ENCODE data around the gene MAP3K20. TPM values are rescaled to one million over a fixed set of nuclear protein-coding genes. Genes with fewer than 3 reads are reported as not detected.
A peak's percentile ranks its signal among the peaks of the same experiment; 100 is the strongest.
"Not testable (repeated sequence)": the region's sequence is repeated elsewhere in the genome, so short reads cannot be mapped to it uniquely, and the experiment has no call there.

Gene MAP3K20
- total RNA-seq, 3 donors from 2014 or later: 5.9 to 8.6 (median 6.8) TPM

DNA sequence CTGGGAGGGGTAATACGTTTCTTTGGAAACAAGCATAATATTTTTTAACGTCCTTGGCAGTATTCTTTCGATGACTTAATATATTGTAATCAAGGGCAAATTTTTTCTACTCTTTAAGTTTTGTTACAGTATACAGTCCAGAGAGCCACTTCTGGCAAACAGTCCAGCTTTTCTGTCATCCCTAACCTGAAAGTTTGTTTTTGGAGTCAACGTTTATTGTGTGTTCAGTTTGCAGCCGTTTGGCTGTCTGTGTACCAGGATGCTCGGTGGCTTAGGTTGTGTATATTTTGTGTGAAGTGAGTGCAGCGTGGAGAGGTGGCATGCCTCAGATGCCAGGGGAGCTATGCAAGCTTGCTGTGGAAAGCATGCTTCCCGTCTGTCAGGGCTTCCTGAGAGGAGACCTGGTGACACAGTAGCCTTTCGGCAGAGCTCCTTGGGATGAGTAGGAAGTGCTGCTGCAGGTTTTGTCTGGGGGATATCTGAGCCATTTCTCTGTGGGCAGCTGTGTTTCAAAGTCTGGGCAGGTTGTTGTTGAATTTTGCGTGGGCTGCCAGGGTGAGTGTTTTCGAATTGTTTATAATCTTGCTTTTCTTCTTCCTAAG lies 14.7 kb downstream of the MAP3K20 start:
- Mint-ChIP-seq H3K4me3 (no peak overlapping the region), H3K9me3 (no peaks in the 10 kb centered on the region)
- no peak for DNase-seq

DNA sequence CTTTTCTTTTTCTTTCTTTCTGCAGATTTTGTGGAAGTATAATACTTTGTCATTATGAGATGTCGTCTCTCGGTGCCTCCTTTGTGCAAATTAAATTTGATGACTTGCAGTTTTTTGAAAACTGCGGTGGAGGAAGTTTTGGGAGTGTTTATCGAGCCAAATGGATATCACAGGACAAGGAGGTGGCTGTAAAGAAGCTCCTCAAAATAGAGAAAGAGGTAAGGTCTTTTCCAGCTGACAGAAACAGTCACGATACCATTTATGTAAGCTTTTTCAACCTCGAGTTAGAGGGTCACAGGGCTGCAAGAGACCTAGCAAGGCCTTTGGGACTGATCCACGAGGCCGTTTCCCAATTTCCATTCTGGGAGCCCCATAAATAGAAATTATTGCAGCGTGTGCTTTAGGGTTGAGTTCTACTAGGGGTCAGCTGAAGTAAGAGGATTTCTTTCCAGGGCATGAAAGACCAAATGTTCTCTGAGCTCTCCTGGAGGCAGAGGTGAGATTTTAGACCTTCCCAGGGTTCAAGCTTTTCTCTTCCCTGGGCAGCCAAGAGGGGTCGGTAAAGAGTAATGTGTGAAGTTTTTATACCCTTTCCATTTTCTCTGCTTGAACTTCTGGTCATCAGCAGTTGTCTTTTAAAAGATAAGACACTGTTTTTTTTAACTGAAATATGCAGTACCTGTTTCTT lies 15.5 kb downstream of the MAP3K20 start:
- H3K4me1 Mint-ChIP-seq (ENCODE audit: low read depth): no peaks in the 10 kb centered on the region
- peaks cover 2% of the 10 kb centered on the region for H3K27me3 Mint-ChIP-seq (ENCODE audit: low read depth)
- H3K36me3 Mint-ChIP-seq (ENCODE audit: insufficient read depth): no peaks in the 10 kb centered on the region
- H3K4me3 Mint-ChIP-seq: no peak overlapping the region
- no peak for ATAC-seq
- DNase-seq: no peak
- no peaks in the 10 kb centered on the region for H3K9me3 Mint-ChIP-seq

More for the DNA sequence above, 14.7 kb downstream of the MAP3K20 start:
- Mint-ChIP-seq H3K27me3 (ENCODE audit: low read depth) (peaks cover 2% of the 10 kb centered on the region), H3K36me3 (ENCODE audit: insufficient read depth) (no peaks in the 10 kb centered on the region), H3K4me1 (ENCODE audit: low read depth) (no peaks in the 10 kb centered on the region)
- no peak for ATAC-seq

DNA sequence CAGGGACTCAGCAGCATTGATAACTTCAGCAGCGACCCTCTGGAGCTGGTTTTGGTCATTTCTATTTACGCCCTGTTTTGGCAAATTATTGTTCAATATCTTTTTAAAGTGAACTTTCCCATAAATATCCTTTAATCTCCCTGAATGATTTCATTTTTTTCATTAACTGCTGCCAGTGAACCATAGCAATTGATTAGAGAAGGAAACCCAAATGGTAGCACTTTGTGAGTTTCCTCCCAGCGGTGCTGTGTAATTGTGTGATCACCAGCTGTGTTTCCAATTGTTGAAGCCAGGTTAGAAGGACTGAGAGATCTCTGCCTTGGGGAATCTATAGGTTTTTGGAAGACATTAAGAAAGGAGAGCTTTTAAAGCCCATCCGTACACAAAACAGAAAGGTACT lies 16.3 kb downstream of the MAP3K20 start:
- ATAC-seq: no peak
- no peak overlapping the region for H3K4me3 Mint-ChIP-seq
- H3K4me1 Mint-ChIP-seq (ENCODE audit: low read depth): no peaks in the 10 kb centered on the region

DNA sequence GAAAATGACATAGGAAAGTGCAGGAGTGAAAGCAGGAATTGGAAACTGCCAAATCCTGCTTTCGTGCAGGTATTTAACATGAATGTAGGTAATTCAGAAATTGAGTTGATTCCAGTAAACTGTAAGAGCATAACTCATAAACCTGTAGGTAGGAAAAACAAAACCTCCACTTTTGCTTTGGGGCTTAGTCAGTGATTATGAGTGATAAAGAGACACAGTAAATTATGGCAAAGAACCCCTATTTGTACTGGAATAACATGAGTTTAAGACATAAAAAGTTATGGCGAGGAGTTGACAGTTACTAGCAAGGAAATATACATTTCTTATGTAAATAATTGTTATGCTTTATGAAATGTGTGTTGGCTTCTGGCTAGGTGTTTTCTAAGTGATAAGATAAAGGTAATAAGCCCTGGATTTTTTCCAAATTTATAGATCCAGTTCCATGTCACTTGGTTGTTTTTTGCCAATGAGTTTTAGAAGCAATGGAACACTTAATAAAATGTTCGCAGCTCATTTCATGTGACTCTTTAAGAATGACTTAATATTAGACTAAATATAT lies 17.3 kb downstream of the MAP3K20 start:
- Mint-ChIP-seq H3K4me3 (no peak overlapping the region), H3K27me3 (ENCODE audit: low read depth) (peaks cover 2% of the 10 kb centered on the region), H3K36me3 (ENCODE audit: insufficient read depth) (no peaks in the 10 kb centered on the region), H3K9me3 (no peaks in the 10 kb centered on the region), H3K4me1 (ENCODE audit: low read depth) (no peaks in the 10 kb centered on the region)
- ATAC-seq: no peak
- DNase-seq: no peak

More for the DNA sequence above, 16.3 kb downstream of the MAP3K20 start:
- DNase-seq: no peak
- Mint-ChIP-seq H3K9me3 (no peaks in the 10 kb centered on the region), H3K36me3 (ENCODE audit: insufficient read depth) (no peaks in the 10 kb centered on the region), H3K27me3 (ENCODE audit: low read depth) (peaks cover 2% of the 10 kb centered on the region)

DNA sequence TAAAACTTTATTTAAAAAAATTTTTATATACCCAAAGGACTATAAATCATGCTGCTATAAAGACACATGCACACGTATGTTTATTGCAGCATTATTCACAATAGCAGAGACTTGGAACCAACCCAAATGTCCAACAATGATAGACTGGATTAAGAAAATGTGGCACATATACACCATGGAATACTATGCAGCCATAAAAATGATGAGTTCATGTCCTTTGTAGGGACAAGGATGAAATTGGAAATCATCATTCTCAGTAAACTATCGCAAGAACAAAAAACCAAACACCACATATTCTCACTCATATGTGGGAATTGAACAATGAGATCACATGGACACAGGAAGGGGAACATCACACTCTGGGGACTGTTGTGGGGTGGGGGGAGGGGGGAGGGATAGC lies 18.0 kb downstream of the MAP3K20 start:
- ATAC-seq; H3K4me3 Mint-ChIP-seq; DNase-seq; H3K36me3 Mint-ChIP-seq (ENCODE audit: insufficient read depth); H3K27me3 Mint-ChIP-seq (ENCODE audit: low read depth); H3K4me1 Mint-ChIP-seq (ENCODE audit: low read depth); H3K9me3 Mint-ChIP-seq: not testable (repeated sequence)

DNA sequence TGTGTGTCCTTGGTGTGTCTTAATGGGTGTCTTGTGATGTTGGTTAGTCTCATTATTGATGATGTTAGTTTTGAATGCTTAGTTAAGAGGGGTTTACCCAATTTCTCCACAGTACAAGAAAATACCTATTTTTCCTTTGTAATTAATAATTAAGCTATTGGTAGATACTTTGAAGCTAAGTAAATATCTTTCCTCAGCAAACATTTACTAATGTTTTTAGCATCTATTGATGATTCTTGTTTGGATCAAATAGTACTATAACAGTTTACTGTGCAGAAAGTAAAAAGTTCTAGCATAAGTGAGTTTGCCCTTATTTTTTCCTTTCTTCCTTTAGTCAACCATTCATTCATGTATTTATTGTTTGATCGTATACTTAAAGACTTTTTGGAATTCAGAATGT lies 19.1 kb downstream of the MAP3K20 start:
- H3K4me3 Mint-ChIP-seq: no peak overlapping the region
- H3K36me3 Mint-ChIP-seq (ENCODE audit: insufficient read depth): no peaks in the 10 kb centered on the region
- H3K4me1 Mint-ChIP-seq (ENCODE audit: low read depth): peaks cover 2% of the 10 kb centered on the region
- H3K9me3 Mint-ChIP-seq: no peaks in the 10 kb centered on the region
- no peaks in the 10 kb centered on the region for H3K27me3 Mint-ChIP-seq (ENCODE audit: low read depth)
- ATAC-seq: no peak
- no peak for DNase-seq

DNA sequence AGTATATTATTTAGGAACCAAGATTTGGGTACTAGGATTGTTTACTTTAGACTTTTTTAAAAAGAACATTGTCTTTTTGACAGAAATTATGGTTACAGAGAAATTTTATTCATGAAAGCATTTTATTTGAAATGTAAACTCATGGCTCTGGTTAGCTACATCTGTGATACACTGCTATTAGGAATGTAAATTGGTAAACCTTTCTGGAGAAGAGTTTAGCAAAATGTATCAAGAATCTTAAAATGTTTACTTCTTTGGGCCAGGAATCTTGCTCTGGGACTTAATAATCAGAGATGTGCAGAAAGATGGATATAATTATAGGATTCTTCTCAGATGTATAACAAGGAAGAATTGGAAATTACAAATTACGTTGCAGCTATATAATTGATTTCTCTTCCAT lies 19.7 kb downstream of the MAP3K20 start:
- ATAC-seq (no peak), DNase-seq (no peak)
- Mint-ChIP-seq H3K9me3 (no peaks in the 10 kb centered on the region), H3K4me3 (no peak overlapping the region), H3K4me1 (ENCODE audit: low read depth) (peaks cover 2% of the 10 kb centered on the region), H3K27me3 (ENCODE audit: low read depth) (no peaks in the 10 kb centered on the region), H3K36me3 (ENCODE audit: insufficient read depth) (no peaks in the 10 kb centered on the region)

DNA sequence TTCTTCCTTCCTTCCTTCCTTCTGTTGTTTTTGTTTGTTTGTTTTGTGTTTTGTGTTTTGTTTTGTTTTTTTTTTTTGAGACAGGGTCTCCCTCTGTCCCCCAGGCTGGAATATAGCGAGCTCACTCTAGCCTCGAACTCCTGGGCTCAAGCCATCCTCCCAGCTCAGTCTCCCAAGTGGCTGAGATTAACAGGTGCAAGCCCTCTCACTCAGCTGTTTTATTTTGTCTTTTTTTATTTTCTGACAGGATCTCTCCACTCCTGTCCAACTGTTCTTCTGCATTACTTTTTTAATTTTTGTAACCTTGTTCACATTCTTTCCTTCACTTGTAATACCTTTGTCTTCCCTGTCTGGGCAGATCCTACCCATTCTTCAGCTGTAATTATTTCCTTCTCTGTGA lies 23.6 kb downstream of the MAP3K20 start:
- DNase-seq: no peak
- H3K4me1 Mint-ChIP-seq (ENCODE audit: low read depth): peaks cover 6% of the 10 kb centered on the region
- no peaks in the 10 kb centered on the region for H3K36me3 Mint-ChIP-seq (ENCODE audit: insufficient read depth)
- no peaks in the 10 kb centered on the region for H3K27me3 Mint-ChIP-seq (ENCODE audit: low read depth)
- no peak for ATAC-seq
- H3K4me3 Mint-ChIP-seq: no peak overlapping the region
- H3K9me3 Mint-ChIP-seq: no peaks in the 10 kb centered on the region

DNA sequence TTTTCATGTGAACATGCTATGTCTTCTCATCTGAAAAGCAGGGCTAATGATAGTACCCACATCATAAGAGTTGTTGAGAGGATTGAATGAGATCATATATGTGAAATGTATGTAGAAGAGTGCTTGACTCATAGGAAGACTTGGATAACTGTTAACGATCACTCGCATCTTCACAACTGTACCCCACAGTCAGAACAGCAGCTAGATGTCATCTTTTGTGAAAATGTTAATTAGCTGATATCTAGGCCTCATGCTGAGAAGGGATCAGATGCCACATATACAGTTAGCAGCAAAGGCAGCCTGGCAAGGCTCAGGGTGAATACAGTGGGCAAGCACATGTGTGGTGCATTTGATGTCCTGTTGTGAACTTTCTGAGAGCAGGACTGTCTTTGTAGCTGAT lies 24.2 kb downstream of the MAP3K20 start:
- peaks cover 6% of the 10 kb centered on the region for H3K4me1 Mint-ChIP-seq (ENCODE audit: low read depth)
- no peaks in the 10 kb centered on the region for H3K9me3 Mint-ChIP-seq
- no peak overlapping the region for H3K4me3 Mint-ChIP-seq
- no peak for DNase-seq
- peak; percentile 63 to 64 for ATAC-seq
- no peaks in the 10 kb centered on the region for H3K36me3 Mint-ChIP-seq (ENCODE audit: insufficient read depth)
- H3K27me3 Mint-ChIP-seq (ENCODE audit: low read depth): no peaks in the 10 kb centered on the region

DNA sequence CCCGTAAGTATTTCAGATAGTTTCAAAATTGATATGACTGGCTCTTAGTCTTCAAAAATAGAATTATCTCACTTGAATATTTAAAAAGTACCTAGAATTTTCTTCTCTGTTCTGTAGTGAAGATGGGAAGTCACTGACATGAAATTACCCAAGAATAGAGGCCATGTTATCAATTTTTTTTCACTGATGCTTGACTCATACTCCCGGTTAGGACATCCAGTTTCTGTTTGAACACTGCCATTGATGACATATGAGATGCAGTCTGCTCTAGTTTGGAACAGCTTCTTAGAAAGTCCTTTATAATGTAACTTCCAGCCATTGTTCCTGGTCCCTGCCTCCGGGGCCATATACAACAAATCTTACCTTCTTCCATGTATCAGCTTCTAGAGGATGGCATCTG lies 26.0 kb downstream of the MAP3K20 start:
- ATAC-seq (peak; percentile 58 to 64), DNase-seq (no peak)
- Mint-ChIP-seq H3K27me3 (ENCODE audit: low read depth) (no peaks in the 10 kb centered on the region), H3K36me3 (ENCODE audit: insufficient read depth) (no peaks in the 10 kb centered on the region), H3K9me3 (no peaks in the 10 kb centered on the region), H3K4me3 (peak overlapping the region; percentile 16), H3K4me1 (ENCODE audit: low read depth) (peaks cover 6% of the 10 kb centered on the region)

DNA sequence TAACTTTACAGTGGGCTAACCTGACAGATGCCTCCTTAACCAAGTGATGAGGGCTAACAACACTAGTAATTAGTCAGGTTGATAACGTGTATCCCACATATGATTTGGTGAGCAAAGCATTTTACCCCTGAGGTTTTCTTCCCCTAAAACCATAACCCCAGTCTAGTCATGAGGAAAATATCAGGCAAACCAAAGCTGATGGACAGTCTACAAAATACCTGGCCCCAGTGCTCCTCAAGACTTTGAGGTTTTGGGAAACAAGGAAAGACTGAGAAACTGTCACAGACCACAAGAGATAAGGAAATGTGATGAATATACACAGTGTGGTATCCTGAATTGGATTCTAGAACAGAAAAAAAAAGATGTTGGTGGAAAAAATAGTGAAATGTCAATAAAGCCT lies 28.5 kb downstream of the MAP3K20 start:
- Mint-ChIP-seq H3K9me3 (no peaks in the 10 kb centered on the region), H3K27me3 (ENCODE audit: low read depth) (no peaks in the 10 kb centered on the region)
- no peak for ATAC-seq

DNA sequence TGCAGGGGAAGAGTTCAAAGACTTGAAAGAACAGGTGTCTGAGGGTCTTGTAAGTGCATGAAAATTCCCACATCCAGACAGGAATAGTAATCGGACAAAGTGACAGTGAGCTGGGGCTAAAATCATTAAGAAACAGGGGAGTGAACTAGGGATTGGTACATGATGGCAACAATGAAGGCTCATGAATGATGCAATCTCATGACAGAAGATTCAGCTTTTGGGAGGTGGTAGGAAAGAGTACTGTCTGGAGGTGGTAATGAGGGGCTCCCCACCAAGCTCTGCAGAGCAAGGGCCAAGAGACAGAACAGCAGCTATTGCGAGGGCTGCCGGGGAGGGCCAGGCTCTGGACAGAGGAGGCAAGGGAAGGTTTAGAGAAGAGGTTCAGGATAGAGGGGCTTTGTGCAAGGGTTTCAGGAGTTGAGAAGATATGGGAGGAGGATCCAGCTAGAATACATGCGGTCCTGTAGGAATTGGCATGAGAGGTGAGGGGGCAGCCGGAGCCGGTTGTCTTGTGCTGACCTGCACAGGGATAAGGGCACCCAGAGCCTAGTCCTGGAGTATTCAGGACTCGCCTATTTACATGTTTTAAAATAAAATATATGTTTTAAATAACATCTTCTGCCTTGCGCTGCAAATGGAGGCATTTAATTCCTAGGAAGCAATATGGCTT lies 31.4 kb downstream of the MAP3K20 start:
- H3K4me1 Mint-ChIP-seq (ENCODE audit: low read depth): peaks cover 4% of the 10 kb centered on the region
- H3K4me3 Mint-ChIP-seq: no peak overlapping the region
- ATAC-seq (no peak), DNase-seq (no peak)
- H3K9me3 Mint-ChIP-seq: no peaks in the 10 kb centered on the region
- no peaks in the 10 kb centered on the region for H3K36me3 Mint-ChIP-seq (ENCODE audit: insufficient read depth)
- H3K27me3 Mint-ChIP-seq (ENCODE audit: low read depth): no peaks in the 10 kb centered on the region

More for the DNA sequence above, 28.5 kb downstream of the MAP3K20 start:
- H3K4me1 Mint-ChIP-seq (ENCODE audit: low read depth): peaks cover 6% of the 10 kb centered on the region
- DNase-seq: no peak
- H3K4me3 Mint-ChIP-seq: no peak overlapping the region
- H3K36me3 Mint-ChIP-seq (ENCODE audit: insufficient read depth): no peaks in the 10 kb centered on the region

DNA sequence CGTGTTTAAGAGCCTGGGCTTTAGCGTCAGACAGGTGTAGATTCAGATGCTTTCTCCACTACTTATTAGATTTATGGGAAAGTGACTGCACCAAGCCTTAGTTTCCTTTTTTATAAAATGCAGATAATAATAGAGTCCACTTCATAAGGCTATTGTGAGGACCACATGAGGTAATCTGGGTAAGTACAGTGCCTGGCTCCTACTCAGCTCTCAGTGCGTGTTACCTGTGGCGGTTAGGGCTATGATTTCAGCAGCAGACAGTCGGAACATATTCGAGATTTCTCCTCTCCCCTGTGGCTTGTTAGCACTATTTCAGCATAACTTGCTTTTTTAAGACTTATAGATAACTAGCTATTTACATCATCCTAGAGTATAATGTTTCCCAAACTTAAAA lies 32.0 kb downstream of the MAP3K20 start:
- no peaks in the 10 kb centered on the region for H3K4me1 Mint-ChIP-seq (ENCODE audit: low read depth)
- ATAC-seq (no peak), DNase-seq (no peak)
- H3K9me3 Mint-ChIP-seq: no peaks in the 10 kb centered on the region
- no peaks in the 10 kb centered on the region for H3K27me3 Mint-ChIP-seq (ENCODE audit: low read depth)
- no peaks in the 10 kb centered on the region for H3K36me3 Mint-ChIP-seq (ENCODE audit: insufficient read depth)
- H3K4me3 Mint-ChIP-seq: no peak overlapping the region

DNA sequence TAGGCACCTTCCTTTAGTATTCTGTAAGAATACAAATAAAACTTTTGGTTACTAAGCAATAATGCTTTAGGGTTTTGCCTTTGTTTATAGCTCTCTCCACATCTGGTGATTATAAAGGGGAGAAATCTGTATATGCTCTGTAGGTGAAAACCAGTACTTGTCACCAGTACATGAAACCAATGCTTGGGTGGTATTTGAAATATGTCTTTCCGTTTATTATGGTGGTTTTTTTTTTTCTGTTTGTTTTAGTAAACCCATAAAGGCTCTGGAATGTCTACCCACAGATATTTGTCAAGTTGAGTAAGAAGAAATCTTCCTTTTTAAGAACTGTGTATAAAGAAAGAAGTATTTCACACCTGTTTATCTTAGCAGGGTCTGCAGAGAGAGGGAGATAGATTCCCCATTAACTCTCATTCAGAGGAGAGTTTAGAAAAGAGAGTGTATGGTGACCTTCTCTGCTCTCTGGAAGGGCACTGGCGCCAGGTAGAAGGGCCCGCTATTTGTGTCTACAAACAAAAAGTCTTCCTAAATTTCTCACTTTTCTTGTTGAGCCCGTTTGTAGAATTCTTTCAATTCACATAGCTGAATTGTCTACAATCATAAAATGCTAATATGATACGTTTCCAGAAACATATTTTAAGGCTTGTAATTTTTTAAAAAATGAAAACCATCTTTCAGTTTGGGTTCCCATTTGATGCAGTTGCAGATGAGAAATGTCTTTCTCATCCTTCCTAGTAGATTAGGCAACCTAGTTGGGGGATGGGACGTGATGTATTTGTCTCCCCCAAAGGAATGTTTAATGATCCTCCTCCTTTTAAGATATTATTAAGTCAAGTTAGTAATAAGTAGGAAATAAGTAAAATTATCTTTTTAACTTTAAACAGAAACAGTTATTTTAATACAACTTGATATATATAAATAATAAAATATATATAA lies 33.9 kb downstream of the MAP3K20 start:
- ATAC-seq: no peak
- Mint-ChIP-seq H3K4me1 (ENCODE audit: low read depth) (no peaks in the 10 kb centered on the region), H3K36me3 (ENCODE audit: insufficient read depth) (no peaks in the 10 kb centered on the region), H3K9me3 (no peaks in the 10 kb centered on the region), H3K4me3 (no peak overlapping the region), H3K27me3 (ENCODE audit: low read depth) (no peaks in the 10 kb centered on the region)
- no peak for DNase-seq
